GM08714 (cell line): Measurements from ENCODE around the gene NKD2.

Source experiments
- H3K4me3 ChIP-seq: fragments of 200-500 bp; sonication (Bioruptor generic); 2 replicates; pipeline ENCODE4 v1.5.1; 2014; ENCODE audit warnings: mild to moderate bottlenecking, low read length, inconsistent platforms
- ZNF274 ChIP-seq: IDR thresholded peaks from 2 replicates; pipeline ENCODE4 v1.6.1; 2012; ENCODE audit warnings: mild to moderate bottlenecking, low read depth, low read length

Gene NKD2

GRCh38 chr5:1083823-1084605 is 75.4 kb downstream of the NKD2 start:
- no peak for TF ChIP-seq ZNF274
- H3K4me3 ChIP-seq = no peak overlapping the region

GRCh38 chr5:1085391-1085790 is 76.8 kb downstream of the NKD2 start:
- TF ChIP-seq ZNF274 = no peak
- no peak overlapping the region for H3K4me3 ChIP-seq

- no peak overlapping the region for H3K4me3 ChIP-seq
- no peak for TF ChIP-seq ZNF274
Observed at GRCh38 chr5:1086137-1086536, 77.5 kb downstream of the NKD2 start.

GRCh38 chr5:1086871-1087270 is 78.3 kb downstream of the NKD2 start:
- H3K4me3 ChIP-seq = no peak overlapping the region
- no peak for TF ChIP-seq ZNF274

- H3K4me3 ChIP-seq = no peak overlapping the region
- no peak for TF ChIP-seq ZNF274
Observed at GRCh38 chr5:1087428-1087827, 78.8 kb downstream of the NKD2 start.

GRCh38 chr5:1088031-1088430 is 79.4 kb downstream of the NKD2 start:
- no peak for TF ChIP-seq ZNF274

More at GRCh38 chr5:1088031-1088430, 79.4 kb downstream of the NKD2 start:
- no peak overlapping the region for H3K4me3 ChIP-seq
